H9 (cell line): Measurements from ENCODE around the gene TCEA3. TPM values are rescaled to one million over a fixed set of nuclear protein-coding genes. Genes with fewer than 3 reads are reported as not detected.

Source experiments
- DNase-seq: peaks from one replicate; pipeline ENCODE4 v3.0.0-alpha.2; 2017
- H2AFZ ChIP-seq: one replicate; pipeline ENCODE4 v1.6.1; 2013; ENCODE audit warnings: mild to moderate bottlenecking, low read length, control low read depth, moderate library complexity
- H2AK5ac ChIP-seq: 2 replicates; pipeline ENCODE4 v1.6.1; 2013; ENCODE audit warnings: low read length, control low read depth, mixed read lengths; ENCODE audit not compliant: insufficient read length
- H2BK120ac ChIP-seq: one replicate; pipeline ENCODE4 v1.6.1; 2013; ENCODE audit warnings: low read depth, mild to moderate bottlenecking, low read length, control low read depth, inconsistent platforms; ENCODE audit not compliant: poor library complexity, severe bottlenecking
- H2BK12ac ChIP-seq: 2 replicates; pipeline ENCODE4 v1.6.1; 2013; ENCODE audit warnings: low read length, control low read depth, mixed read lengths, low read depth; ENCODE audit not compliant: insufficient read length
- H2BK15ac ChIP-seq: 2 replicates; pipeline ENCODE4 v1.6.1; 2013; ENCODE audit warnings: low read depth, low read length, control low read depth
- H2BK20ac ChIP-seq: one replicate; pipeline ENCODE4 v1.6.1; 2013; ENCODE audit warnings: low read depth, mild to moderate bottlenecking, low read length, control low read depth, inconsistent platforms; ENCODE audit not compliant: poor library complexity, severe bottlenecking
- H2BK5ac ChIP-seq: 2 replicates; pipeline ENCODE4 v1.6.1; 2013; ENCODE audit warnings: low read length, control low read depth, mixed read lengths; ENCODE audit not compliant: insufficient read length
- H3K14ac ChIP-seq: 2 replicates; pipeline ENCODE4 v1.6.1; 2013; ENCODE audit warnings: low read length, control low read depth; ENCODE audit not compliant: insufficient read depth
- H3K18ac ChIP-seq: 2 replicates; pipeline ENCODE4 v1.6.1; 2013; ENCODE audit warnings: low read depth, mild to moderate bottlenecking, mixed read lengths, low read length, control low read depth; ENCODE audit not compliant: insufficient read length
- H3K23ac ChIP-seq: 2 replicates; pipeline ENCODE4 v1.6.1; 2013; ENCODE audit warnings: low read length, control low read depth, mixed read lengths, low read depth; ENCODE audit not compliant: insufficient read length
- H3K23me2 ChIP-seq: 2 replicates; pipeline ENCODE4 v1.6.1; 2013; ENCODE audit warnings: low read depth, mild to moderate bottlenecking, mixed read lengths, low read length, control low read depth; ENCODE audit not compliant: insufficient read length, poor library complexity, severe bottlenecking
- H3K27ac ChIP-seq: 2 replicates; pipeline ENCODE4 v1.5.1; 2013; ENCODE audit warnings: low read length, control low read depth, mixed read lengths, low read depth; ENCODE audit not compliant: insufficient read length
- H3K27me3 ChIP-seq: 2 replicates; pipeline ENCODE4 v1.6.1; 2013; ENCODE audit warnings: low read length, control low read depth, inconsistent platforms; ENCODE audit not compliant: insufficient read depth
- H3K4ac ChIP-seq: 2 replicates; pipeline ENCODE4 v1.6.1; 2013; ENCODE audit warnings: low read depth, mild to moderate bottlenecking, control low read depth, inconsistent platforms, low read length, moderate library complexity
- H3K4me1 ChIP-seq: 2 replicates; pipeline ENCODE4 v1.6.1; 2013; ENCODE audit warnings: low read length, control low read depth, inconsistent platforms; ENCODE audit not compliant: insufficient read depth
- H3K4me2 ChIP-seq: 2 replicates; pipeline ENCODE4 v1.6.1; 2013; ENCODE audit warnings: low read length, control low read depth, mixed read lengths; ENCODE audit not compliant: insufficient read length, insufficient read depth
- H3K56ac ChIP-seq: 2 replicates; pipeline ENCODE4 v1.6.1; 2013; ENCODE audit warnings: low read depth, mild to moderate bottlenecking, mixed read lengths, low read length, control low read depth; ENCODE audit not compliant: insufficient read length
- H3K79me1 ChIP-seq: 2 replicates; pipeline ENCODE4 v1.6.1; 2013; ENCODE audit warnings: low read depth, mild to moderate bottlenecking, moderate library complexity, low read length, control low read depth, inconsistent platforms; ENCODE audit not compliant: insufficient read depth, poor library complexity, severe bottlenecking
- H3K79me2 ChIP-seq: 2 replicates; pipeline ENCODE4 v1.6.1; 2013; ENCODE audit warnings: low read length, control low read depth, inconsistent platforms; ENCODE audit not compliant: insufficient read depth
- H3K9ac ChIP-seq: 2 replicates; pipeline ENCODE4 v1.6.1; 2013; ENCODE audit warnings: low read length, control low read depth, mixed read lengths; ENCODE audit not compliant: insufficient read length; ENCODE audit errors: extremely low read depth
- H3K9me3 ChIP-seq: one replicate; pipeline ENCODE4 v1.6.1; 2013; ENCODE audit warnings: low read depth, low read length, inconsistent platforms; ENCODE audit not compliant: control insufficient read depth
- H3T11ph ChIP-seq: one replicate; pipeline ENCODE4 v1.6.1; 2013; ENCODE audit warnings: mild to moderate bottlenecking, low read length, control low read depth, inconsistent platforms
- H4K20me1 ChIP-seq: one replicate; pipeline ENCODE4 v1.6.1; 2013; ENCODE audit not compliant: control insufficient read depth, insufficient read length, insufficient read depth
- H4K5ac ChIP-seq: 2 replicates; pipeline ENCODE4 v1.6.1; 2013; ENCODE audit warnings: low read depth, mild to moderate bottlenecking, mixed read lengths, low read length, control low read depth; ENCODE audit not compliant: insufficient read length
- H4K8ac ChIP-seq: replicated peaks from 2 replicates; pipeline ENCODE4 v1.6.1; 2013; ENCODE audit warnings: low read length, control low read depth, mixed read lengths, low read depth; ENCODE audit not compliant: insufficient read length
- H4K91ac ChIP-seq: 2 replicates; pipeline ENCODE4 v1.6.1; 2013; ENCODE audit warnings: low read depth, mild to moderate bottlenecking, moderate library complexity, mixed read lengths, low read length, control low read depth; ENCODE audit not compliant: insufficient read length
- H3K27ac Mint-ChIP-seq, 3 experiments: 2 replicates in 2 of 3; 3 replicates in 1 of 3; pipeline ENCODE4 v1.8.0; 2020 to 2021; ENCODE audit warnings: mixed read lengths in 3 of 3, mild to moderate bottlenecking in 1 of 3, moderate library complexity in 1 of 3
- H3K27me3 Mint-ChIP-seq: 2 replicates; pipeline ENCODE4 v1.8.0; 2021; ENCODE audit warnings: low read depth, mild to moderate bottlenecking, moderate library complexity, mixed read lengths
- H3K36me3 Mint-ChIP-seq, 3 experiments: 2 replicates in 2 of 3; 3 replicates in 1 of 3; pipeline ENCODE4 v1.8.0; 2020 to 2021; ENCODE audit warnings: low read depth in 3 of 3, mixed read lengths in 3 of 3; ENCODE audit not compliant: insufficient read depth in 1 of 3
- H3K4me1 Mint-ChIP-seq, 2 experiments: 2 replicates each; pipeline ENCODE4 v1.8.0; 2020; ENCODE audit warnings: mixed read lengths in 2 of 2
- H3K4me3 Mint-ChIP-seq, 2 experiments: 2 replicates in 1 of 2; 3 replicates in 1 of 2; pipeline ENCODE4 v1.8.0; 2020 to 2021; ENCODE audit warnings: mild to moderate bottlenecking in 2 of 2, mixed read lengths in 2 of 2, moderate library complexity in 1 of 2
- H3K9me3 Mint-ChIP-seq, 2 experiments: 2 replicates in 1 of 2; 3 replicates in 1 of 2; pipeline ENCODE4 v1.8.0; 2020; ENCODE audit warnings: mild to moderate bottlenecking in 2 of 2, mixed read lengths in 2 of 2, moderate library complexity in 1 of 2
- WGBS: extraction: QIAGEN DNeasy Blood & Tissue Kit; methylation state at CpG from one replicate; pipeline ENCODE4 v1.1.7; 2013; ENCODE audit warnings: missing lambda C conversion rate, low lambda C conversion rate, mixed read lengths; ENCODE audit not compliant: insufficient read length; ENCODE audit errors: extremely low coverage; 5-methylcytosine and 5-hydroxymethylcytosine counted together
- total RNA-seq: library from RNA; stranded (reverse); gene quantifications from 2 replicates; pipeline ENCODE4 v1.2.1, GENCODE V29; 2021
- TF ChIP-seq, protein P1 (sequence below): fragments of 200-600 bp; sonication (generic); conservative IDR thresholded peaks from 3 replicates; pipeline ENCODE4 v1.8.0; 2021; ENCODE audit warnings: antibody characterized with exemption, mild to moderate bottlenecking

The TCEA3 gene
- total RNA-seq, 1 experiment from 2014 or later, result 0.37 TPM

DNA sequence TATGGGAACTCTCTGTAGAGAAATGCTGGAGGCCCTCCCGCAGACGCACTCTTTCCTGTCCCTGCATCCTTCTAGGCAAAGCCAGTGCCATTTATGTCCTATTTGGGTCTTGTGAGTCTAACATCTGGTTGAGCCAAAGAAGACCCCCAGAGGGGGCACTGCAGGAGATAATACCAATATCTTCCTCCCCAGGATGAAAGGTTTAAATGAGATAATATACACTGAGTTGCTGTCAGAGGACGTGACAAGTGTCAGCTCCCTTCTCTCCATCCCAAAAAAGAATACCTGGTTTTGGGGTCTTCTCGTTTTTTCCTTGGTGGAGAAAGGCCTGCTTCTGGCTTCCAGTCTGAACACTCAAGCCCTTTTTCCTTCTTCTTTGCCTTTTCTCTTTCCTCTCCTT is 7.6 kb downstream of the TCEA3 start:
- no peak overlapping the region for H3K14ac ChIP-seq

More for the DNA sequence above, 7.6 kb downstream of the TCEA3 start:
- TF ChIP-seq, protein P1, sequence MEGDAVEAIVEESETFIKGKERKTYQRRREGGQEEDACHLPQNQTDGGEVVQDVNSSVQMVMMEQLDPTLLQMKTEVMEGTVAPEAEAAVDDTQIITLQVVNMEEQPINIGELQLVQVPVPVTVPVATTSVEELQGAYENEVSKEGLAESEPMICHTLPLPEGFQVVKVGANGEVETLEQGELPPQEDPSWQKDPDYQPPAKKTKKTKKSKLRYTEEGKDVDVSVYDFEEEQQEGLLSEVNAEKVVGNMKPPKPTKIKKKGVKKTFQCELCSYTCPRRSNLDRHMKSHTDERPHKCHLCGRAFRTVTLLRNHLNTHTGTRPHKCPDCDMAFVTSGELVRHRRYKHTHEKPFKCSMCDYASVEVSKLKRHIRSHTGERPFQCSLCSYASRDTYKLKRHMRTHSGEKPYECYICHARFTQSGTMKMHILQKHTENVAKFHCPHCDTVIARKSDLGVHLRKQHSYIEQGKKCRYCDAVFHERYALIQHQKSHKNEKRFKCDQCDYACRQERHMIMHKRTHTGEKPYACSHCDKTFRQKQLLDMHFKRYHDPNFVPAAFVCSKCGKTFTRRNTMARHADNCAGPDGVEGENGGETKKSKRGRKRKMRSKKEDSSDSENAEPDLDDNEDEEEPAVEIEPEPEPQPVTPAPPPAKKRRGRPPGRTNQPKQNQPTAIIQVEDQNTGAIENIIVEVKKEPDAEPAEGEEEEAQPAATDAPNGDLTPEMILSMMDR, result no peak
- WGBS, result no CpG with 5 or more reads among the region's 4 CpGs
- Histone ChIP-seq H2BK20ac (no peak overlapping the region), H2BK120ac (no peak overlapping the region), H2BK15ac (no peak overlapping the region), H3K27me3 (peaks cover 48% of the 10 kb centered on the region), H3K18ac (no peak overlapping the region), H2BK12ac (no peak overlapping the region), H4K8ac (no peak overlapping the region), H3T11ph (no peak overlapping the region), H3K27ac (no peak overlapping the region), H3K4me2 (no peak overlapping the region), H3K23me2 (no peaks in the 10 kb centered on the region), H3K56ac (no peak overlapping the region), H3K79me2 (no peaks in the 10 kb centered on the region), H3K4ac (no peak overlapping the region), H4K91ac (no peak overlapping the region), H3K79me1 (no peaks in the 10 kb centered on the region), H3K9ac (no peak overlapping the region), H2AK5ac (no peak overlapping the region), H3K9me3 (no peaks in the 10 kb centered on the region), H4K5ac (no peak overlapping the region), H4K20me1 (no peaks in the 10 kb centered on the region), H3K23ac (no peak overlapping the region), H3K4me1 (no peaks in the 10 kb centered on the region), H2BK5ac (no peak overlapping the region), H2AFZ (no peak overlapping the region)
- Mint-ChIP-seq H3K27me3 (peaks cover 77% of the 10 kb centered on the region), H3K36me3 (no peaks in the 10 kb centered on the region; a peak in 1 of 7 replicates), H3K9me3 (peaks cover 1 to 3% of the 10 kb centered on the region in 2 experiments; a peak in 1 of 5 replicates), H3K27ac (no peak overlapping the region), H3K4me3 (no peak overlapping the region), H3K4me1 (peaks cover 0 to 3% of the 10 kb centered on the region in 2 experiments; a peak in 1 of 4 replicates)
- no peak for DNase-seq
